ENCODE measurements around the gene AKAP8L. TPM values are rescaled to one million over a fixed set of nuclear protein-coding genes. Genes with fewer than 3 reads are reported as not detected.
"Not testable (repeated sequence)": the region's sequence is repeated elsewhere in the genome, so short reads cannot be mapped to it uniquely, and the experiment has no call there.

AKAP8L gene
- total RNA-seq, 2 experiments from 2014 or later, result 83.8 to 86.7 TPM

- no peak overlapping the region for H3K4me3 Mint-ChIP-seq
- H3K36me3 Mint-ChIP-seq (ENCODE audit: low read depth), result peaks cover 49% of the 10 kb centered on the region
- DNase-seq, result no peak
- POLR2A ChIA-PET, result interaction anchor here (0.9 kb wide), 1 partner anchor 11 kb away, joined by 3 read pairs; no protein-coding TSS in a partner anchor
- H3K27me3 Mint-ChIP-seq (ENCODE audit: low read depth), result no peaks in the 10 kb centered on the region
- CTCF ChIA-PET, result interaction anchor here (0.9 to 8.6 kb wide), 6 partner anchors 9 to 132 kb away, joined by 3 to 259 read pairs (median 38); partner anchors contain the start of gene AKAP8
- H3K27ac Mint-ChIP-seq, result no peak overlapping the region
- peaks cover 27% of the 10 kb centered on the region for H3K4me1 Mint-ChIP-seq (ENCODE audit: low read depth)
- ATAC-seq, result no peak
- no peaks in the 10 kb centered on the region for H3K9me3 Mint-ChIP-seq (ENCODE audit: insufficient read depth)
These were observed 3.0 kb upstream of the AKAP8L start for GRCh38 chr19:15421721-15422260.

- no peak for DNase-seq
- Mint-ChIP-seq H3K27me3 (ENCODE audit: low read depth) (no peaks in the 10 kb centered on the region), H3K4me1 (ENCODE audit: low read depth) (peaks cover 33% of the 10 kb centered on the region), H3K27ac (no peak overlapping the region), H3K4me3 (no peak overlapping the region), H3K36me3 (ENCODE audit: low read depth) (peaks cover 49% of the 10 kb centered on the region), H3K9me3 (ENCODE audit: insufficient read depth) (no peaks in the 10 kb centered on the region)
- POLR2A ChIA-PET, result interaction anchor here (0.9 kb wide), 1 partner anchor 12 kb away, joined by 3 read pairs; no protein-coding TSS in a partner anchor
- CTCF ChIA-PET, result interaction anchor here (0.9 to 8.6 kb wide), 9 partner anchors 9 to 133 kb away, joined by 3 to 259 read pairs (median 39); partner anchors contain the start of gene AKAP8
- ATAC-seq, result no peak
These were observed 2.4 kb upstream of the AKAP8L start for GRCh38 chr19:15421136-15421695.

GRCh38 chr19:15419413-15420025 is 731 bp upstream of the AKAP8L start:
- no peak for ATAC-seq
- H3K27me3 Mint-ChIP-seq (ENCODE audit: low read depth), result no peaks in the 10 kb centered on the region

GRCh38 chr19:15418231-15418578 is 583 bp downstream of the AKAP8L start:
- H3K4me1 Mint-ChIP-seq (ENCODE audit: low read depth), result peaks cover 44% of the 10 kb centered on the region
- H3K27me3 Mint-ChIP-seq (ENCODE audit: low read depth), result no peaks in the 10 kb centered on the region
- ChIA-PET CTCF (interaction anchor here (0.9 to 8.6 kb wide), 21 partner anchors 8 to 767 kb away, joined by 3 to 259 read pairs (median 11); partner anchors contain the start of genes AKAP8 and FAM32A), POLR2A (interaction anchor here (0.5 to 5.0 kb wide), 18 partner anchors 8 to 142 kb away, joined by 3 to 44 read pairs (median 9); partner anchors contain the start of genes AKAP8, RASAL3 and WIZ)
- ATAC-seq (no peak), DNase-seq (no peak)
- H3K36me3 Mint-ChIP-seq (ENCODE audit: low read depth), result peaks cover 38% of the 10 kb centered on the region
- H3K9me3 Mint-ChIP-seq (ENCODE audit: insufficient read depth), result no peaks in the 10 kb centered on the region
- peak overlapping the region; percentile 99 for H3K4me3 Mint-ChIP-seq
- H3K27ac Mint-ChIP-seq, result peak overlapping the region; percentile 99

More at GRCh38 chr19:15419413-15420025, 731 bp upstream of the AKAP8L start:
- peaks cover 41% of the 10 kb centered on the region for H3K4me1 Mint-ChIP-seq (ENCODE audit: low read depth)
- peaks cover 47% of the 10 kb centered on the region for H3K36me3 Mint-ChIP-seq (ENCODE audit: low read depth)
- peak overlapping the region; percentile 99 for H3K4me3 Mint-ChIP-seq
- POLR2A ChIA-PET, result interaction anchor here (0.8 to 5.0 kb wide), 24 partner anchors 10 to 141 kb away, joined by 3 to 44 read pairs (median 7); partner anchors contain the start of genes AKAP8, RASAL3 and WIZ
- DNase-seq, result no peak
- no peaks in the 10 kb centered on the region for H3K9me3 Mint-ChIP-seq (ENCODE audit: insufficient read depth)
- CTCF ChIA-PET, result interaction anchor here (0.7 to 8.6 kb wide), 43 partner anchors 10 to 1306 kb away, joined by 3 to 259 read pairs (median 5); partner anchors contain the start of genes AKAP8, BRD4, FAM32A and PGLYRP2
- H3K27ac Mint-ChIP-seq, result peak overlapping the region; percentile 99

GRCh38 chr19:15417699-15418098 is 1.1 kb downstream of the AKAP8L start:
- ChIA-PET CTCF (interaction anchor here (1.0 to 8.6 kb wide), 6 partner anchors 8 to 137 kb away, joined by 4 to 259 read pairs (median 26); no protein-coding TSS in a partner anchor), POLR2A (interaction anchor here (1.0 to 5.0 kb wide), 8 partner anchors 13 to 419 kb away, joined by 3 to 44 read pairs (median 14); partner anchors contain the start of genes AKAP8, RASAL3 and WIZ)
- no peak for ATAC-seq
- Mint-ChIP-seq H3K9me3 (ENCODE audit: insufficient read depth) (no peaks in the 10 kb centered on the region), H3K4me1 (ENCODE audit: low read depth) (peaks cover 49% of the 10 kb centered on the region), H3K4me3 (peak overlapping the region; percentile 99), H3K27me3 (ENCODE audit: low read depth) (no peaks in the 10 kb centered on the region), H3K36me3 (ENCODE audit: low read depth) (peaks cover 33% of the 10 kb centered on the region), H3K27ac (peak overlapping the region; percentile 99)
- no peak for DNase-seq

GRCh38 chr19:15412832-15413231 is 6.0 kb downstream of the AKAP8L start:
- Mint-ChIP-seq H3K27ac (peak overlapping the region; percentile 9), H3K4me3 (no peak overlapping the region), H3K36me3 (ENCODE audit: low read depth) (peaks cover 34% of the 10 kb centered on the region), H3K4me1 (ENCODE audit: low read depth) (peaks cover 37% of the 10 kb centered on the region), H3K27me3 (ENCODE audit: low read depth) (no peaks in the 10 kb centered on the region), H3K9me3 (ENCODE audit: insufficient read depth) (no peaks in the 10 kb centered on the region)
- POLR2A ChIA-PET, result interaction anchor here (0.6 to 1.2 kb wide), 3 partner anchors 21 to 64 kb away, joined by 3 to 4 read pairs (median 3); no protein-coding TSS in a partner anchor
- ATAC-seq (no peak), DNase-seq (no peak)
- CTCF ChIA-PET, result interaction anchor here (0.5 to 1.3 kb wide), 2 partner anchors 135 to 143 kb away, joined by 3 to 7 read pairs; no protein-coding TSS in a partner anchor

GRCh38 chr19:15411351-15411750 is 7.4 kb downstream of the AKAP8L start:
- CTCF ChIA-PET, result interaction anchor here (2.7 kb wide), 1 partner anchor 7 kb away, joined by 11 read pairs; the partner anchor contains the start of gene AKAP8L
- H3K4me3 Mint-ChIP-seq; DNase-seq; ATAC-seq; H3K9me3 Mint-ChIP-seq (ENCODE audit: insufficient read depth); H3K27ac Mint-ChIP-seq; POLR2A ChIA-PET; H3K27me3 Mint-ChIP-seq (ENCODE audit: low read depth): not testable (repeated sequence)
- Mint-ChIP-seq H3K4me1 (ENCODE audit: low read depth) (peaks cover 25% of the 10 kb centered on the region), H3K36me3 (ENCODE audit: low read depth) (peaks cover 33% of the 10 kb centered on the region)

- Mint-ChIP-seq H3K4me3 (no peak overlapping the region), H3K36me3 (ENCODE audit: low read depth) (peaks cover 38% of the 10 kb centered on the region)
These were observed 14.0 kb downstream of the AKAP8L start for GRCh38 chr19:15404780-15405211.

GRCh38 chr19:15404097-15404779 is 14.6 kb downstream of the AKAP8L start:
- no peaks in the 10 kb centered on the region for H3K27me3 Mint-ChIP-seq (ENCODE audit: low read depth)
- H3K9me3 Mint-ChIP-seq (ENCODE audit: insufficient read depth), result no peaks in the 10 kb centered on the region
- CTCF ChIA-PET, result interaction anchor here (2.8 kb wide), 1 partner anchor 15 kb away, joined by 10 read pairs; the partner anchor contains the start of gene AKAP8L

More at GRCh38 chr19:15404780-15405211, 14.0 kb downstream of the AKAP8L start:
- DNase-seq, result no peak
- ChIA-PET POLR2A (interaction anchor here (1.4 kb wide), 1 partner anchor 14 kb away, joined by 4 read pairs; the partner anchor contains the start of gene AKAP8L), CTCF (interaction anchor here (2.8 kb wide), 1 partner anchor 14 kb away, joined by 10 read pairs; the partner anchor contains the start of gene AKAP8L)
- no peaks in the 10 kb centered on the region for H3K27me3 Mint-ChIP-seq (ENCODE audit: low read depth)
- ATAC-seq, result no peak
- peak overlapping the region; percentile 47 for H3K27ac Mint-ChIP-seq
- H3K4me1 Mint-ChIP-seq (ENCODE audit: low read depth), result peaks cover 14% of the 10 kb centered on the region
- H3K9me3 Mint-ChIP-seq (ENCODE audit: insufficient read depth), result no peaks in the 10 kb centered on the region

GRCh38 chr19:15403151-15403531 is 15.6 kb downstream of the AKAP8L start:
- no peak for ATAC-seq
- no peaks in the 10 kb centered on the region for H3K27me3 Mint-ChIP-seq (ENCODE audit: low read depth)
- no peak for DNase-seq
- peaks cover 12% of the 10 kb centered on the region for H3K4me1 Mint-ChIP-seq (ENCODE audit: low read depth)
- peaks cover 31% of the 10 kb centered on the region for H3K36me3 Mint-ChIP-seq (ENCODE audit: low read depth)
- H3K4me3 Mint-ChIP-seq, result no peak overlapping the region
- CTCF ChIA-PET, result no interaction called here
- POLR2A ChIA-PET, result no interaction called here
- no peak overlapping the region for H3K27ac Mint-ChIP-seq
- H3K9me3 Mint-ChIP-seq (ENCODE audit: insufficient read depth), result no peaks in the 10 kb centered on the region

More at GRCh38 chr19:15404097-15404779, 14.6 kb downstream of the AKAP8L start:
- no peak overlapping the region for H3K4me3 Mint-ChIP-seq
- DNase-seq (no peak), ATAC-seq (no peak)
- peaks cover 32% of the 10 kb centered on the region for H3K36me3 Mint-ChIP-seq (ENCODE audit: low read depth)
- POLR2A ChIA-PET, result interaction anchor here (1.4 kb wide), 1 partner anchor 15 kb away, joined by 4 read pairs; the partner anchor contains the start of gene AKAP8L
- H3K27ac Mint-ChIP-seq, result peak overlapping the region; percentile 47
- peaks cover 12% of the 10 kb centered on the region for H3K4me1 Mint-ChIP-seq (ENCODE audit: low read depth)

Data from activated CD8-positive, alpha-beta T cell treated with anti-CD3 and anti-CD28 coated beads, Interleukin-2, amount 10 ng/mL, durations not matched to agents 7 days and 5 days (primary cell).